ENCODE results near the gene C9. TPM values are rescaled to one million over a fixed set of nuclear protein-coding genes. Genes with fewer than 3 reads are reported as not detected.
A peak's percentile ranks its signal among the peaks of the same experiment; 100 is the strongest.

The C9 gene
- total RNA-seq, 1 donor from 2014 or later, result not detected

DNA sequence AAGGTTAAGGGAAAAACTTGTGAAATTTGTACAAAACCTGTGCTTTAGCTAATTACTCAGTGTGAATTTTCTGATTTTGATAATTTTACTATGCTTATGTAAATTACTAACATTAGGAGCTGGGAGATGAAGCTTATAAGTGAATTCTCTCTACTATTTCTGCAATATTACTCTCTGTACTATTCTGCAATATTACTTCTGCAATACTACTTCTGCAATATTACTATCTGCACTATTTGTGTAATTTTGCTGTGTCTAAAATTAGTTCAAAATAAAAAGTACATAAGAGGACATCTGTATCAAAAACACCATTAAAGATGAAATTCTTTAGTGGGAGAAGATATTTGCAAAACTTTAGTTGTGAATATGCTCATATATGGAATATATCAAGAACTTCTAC, 62.9 kb downstream of the C9 start:
- TF ChIP-seq, protein P1, sequence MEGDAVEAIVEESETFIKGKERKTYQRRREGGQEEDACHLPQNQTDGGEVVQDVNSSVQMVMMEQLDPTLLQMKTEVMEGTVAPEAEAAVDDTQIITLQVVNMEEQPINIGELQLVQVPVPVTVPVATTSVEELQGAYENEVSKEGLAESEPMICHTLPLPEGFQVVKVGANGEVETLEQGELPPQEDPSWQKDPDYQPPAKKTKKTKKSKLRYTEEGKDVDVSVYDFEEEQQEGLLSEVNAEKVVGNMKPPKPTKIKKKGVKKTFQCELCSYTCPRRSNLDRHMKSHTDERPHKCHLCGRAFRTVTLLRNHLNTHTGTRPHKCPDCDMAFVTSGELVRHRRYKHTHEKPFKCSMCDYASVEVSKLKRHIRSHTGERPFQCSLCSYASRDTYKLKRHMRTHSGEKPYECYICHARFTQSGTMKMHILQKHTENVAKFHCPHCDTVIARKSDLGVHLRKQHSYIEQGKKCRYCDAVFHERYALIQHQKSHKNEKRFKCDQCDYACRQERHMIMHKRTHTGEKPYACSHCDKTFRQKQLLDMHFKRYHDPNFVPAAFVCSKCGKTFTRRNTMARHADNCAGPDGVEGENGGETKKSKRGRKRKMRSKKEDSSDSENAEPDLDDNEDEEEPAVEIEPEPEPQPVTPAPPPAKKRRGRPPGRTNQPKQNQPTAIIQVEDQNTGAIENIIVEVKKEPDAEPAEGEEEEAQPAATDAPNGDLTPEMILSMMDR (IDR thresholded peaks at IDR 0.05; ENCODE audit: unreplicated experiment), result no peak
- peaks cover 8% of the 10 kb centered on the region for H3K9me3 Mint-ChIP-seq (ENCODE audit: low read depth)
- H3K4me3 Mint-ChIP-seq (ENCODE audit: low read depth), result no peak overlapping the region
- no peaks in the 10 kb centered on the region for H3K4me1 Mint-ChIP-seq (ENCODE audit: low read depth)
- DNase-seq (ENCODE audit: low spot score, unreplicated experiment), result no peak
- H3K36me3 Mint-ChIP-seq (ENCODE audit: insufficient read depth), result no peaks in the 10 kb centered on the region
- H3K27ac Mint-ChIP-seq, result no peak overlapping the region
- H3K27me3 Mint-ChIP-seq, result no peaks in the 10 kb centered on the region

- Mint-ChIP-seq H3K36me3 (ENCODE audit: insufficient read depth) (no peaks in the 10 kb centered on the region), H3K9me3 (ENCODE audit: low read depth) (peaks cover 18% of the 10 kb centered on the region), H3K4me1 (ENCODE audit: low read depth) (no peaks in the 10 kb centered on the region), H3K27me3 (no peaks in the 10 kb centered on the region), H3K27ac (no peak overlapping the region), H3K4me3 (ENCODE audit: low read depth) (no peak overlapping the region)
- TF ChIP-seq, protein P1 (IDR thresholded peaks at IDR 0.05; ENCODE audit: unreplicated experiment), result no peak
- no peak for DNase-seq (ENCODE audit: low spot score, unreplicated experiment)
These were observed 64.3 kb downstream of the C9 start for GRCh38 chr5:39299962-39300361.

- H3K4me1 Mint-ChIP-seq (ENCODE audit: low read depth), result peaks cover 3% of the 10 kb centered on the region
- H3K4me3 Mint-ChIP-seq (ENCODE audit: low read depth), result no peak overlapping the region
- H3K9me3 Mint-ChIP-seq (ENCODE audit: low read depth), result peaks cover 33% of the 10 kb centered on the region
- no peak for DNase-seq (ENCODE audit: low spot score, unreplicated experiment)
- peaks cover 3% of the 10 kb centered on the region for H3K36me3 Mint-ChIP-seq (ENCODE audit: insufficient read depth)
- no peaks in the 10 kb centered on the region for H3K27me3 Mint-ChIP-seq
- no peak overlapping the region for H3K27ac Mint-ChIP-seq
- TF ChIP-seq, protein P1 (IDR thresholded peaks at IDR 0.05; ENCODE audit: unreplicated experiment), result no peak
These were observed 69.6 kb downstream of the C9 start for GRCh38 chr5:39294736-39295135.

DNA sequence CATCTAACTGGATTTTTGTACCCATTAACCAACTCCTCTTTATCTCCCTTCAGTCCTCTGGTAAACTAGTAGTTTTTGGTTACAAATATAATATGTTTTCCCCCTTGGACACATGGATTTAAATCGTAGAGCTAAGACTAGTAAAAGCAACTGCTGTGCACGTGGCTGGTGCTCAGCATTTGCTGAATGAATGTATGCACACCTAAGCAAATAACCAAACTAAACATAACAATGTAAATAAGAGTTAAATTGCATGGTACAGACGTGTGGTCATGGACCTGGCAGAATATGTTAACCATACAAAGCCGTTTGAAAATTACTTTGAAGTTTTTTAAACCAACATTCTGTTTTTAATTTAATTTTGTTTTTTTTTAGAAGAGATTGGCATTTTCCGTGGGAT, 79.7 kb downstream of the C9 start:
- DNase-seq (ENCODE audit: low spot score, unreplicated experiment), result no peak
- TF ChIP-seq, protein P1 (IDR thresholded peaks at IDR 0.05; ENCODE audit: unreplicated experiment), result no peak
- Mint-ChIP-seq H3K36me3 (ENCODE audit: insufficient read depth) (peaks cover 6% of the 10 kb centered on the region), H3K27ac (peak overlapping the region; percentile 88), H3K27me3 (no peaks in the 10 kb centered on the region), H3K4me1 (ENCODE audit: low read depth) (peaks cover 20% of the 10 kb centered on the region), H3K4me3 (ENCODE audit: low read depth) (peak overlapping the region; percentile 45), H3K9me3 (ENCODE audit: low read depth) (peaks cover 9% of the 10 kb centered on the region)

- Mint-ChIP-seq H3K36me3 (ENCODE audit: insufficient read depth) (peaks cover 6% of the 10 kb centered on the region), H3K27me3 (no peaks in the 10 kb centered on the region), H3K4me1 (ENCODE audit: low read depth) (peaks cover 23% of the 10 kb centered on the region), H3K27ac (peak overlapping the region; percentile 14), H3K9me3 (ENCODE audit: low read depth) (peaks cover 13% of the 10 kb centered on the region), H3K4me3 (ENCODE audit: low read depth) (no peak overlapping the region)
- TF ChIP-seq, protein P1 (IDR thresholded peaks at IDR 0.05; ENCODE audit: unreplicated experiment), result peak; percentile 59
- DNase-seq (ENCODE audit: low spot score, unreplicated experiment), result peak; percentile 10
These were observed 81.0 kb downstream of the C9 start for GRCh38 chr5:39283231-39283818.

Data from progenitor cell of endocrine pancreas (in vitro differentiated cells).